HFF-Myc (cell line): ENCODE results near the gene ZNF200.
"Not testable (repeated sequence)": the region's sequence is repeated elsewhere in the genome, so short reads cannot be mapped to it uniquely, and the experiment has no call there.

Experiments
- DNase-seq: peaks from one replicate; pipeline ENCODE4 v3.0.0-alpha.2; 2011; ENCODE audit warnings: low read depth; ENCODE audit errors: extremely low read depth
- H3K4me3 ChIP-seq: replicated peaks from 2 replicates; pipeline ENCODE4 v1.5.1; 2011; ENCODE audit warnings: low read depth, mild to moderate bottlenecking, control low read depth, low read length
- TF ChIP-seq, protein P1 (sequence below): IDR thresholded peaks from 2 replicates; pipeline ENCODE4 v1.5.1; 2012; ENCODE audit warnings: mild to moderate bottlenecking, low read depth, low read length, control low read depth; ENCODE audit errors: missing control alignments

Gene ZNF200

DNA sequence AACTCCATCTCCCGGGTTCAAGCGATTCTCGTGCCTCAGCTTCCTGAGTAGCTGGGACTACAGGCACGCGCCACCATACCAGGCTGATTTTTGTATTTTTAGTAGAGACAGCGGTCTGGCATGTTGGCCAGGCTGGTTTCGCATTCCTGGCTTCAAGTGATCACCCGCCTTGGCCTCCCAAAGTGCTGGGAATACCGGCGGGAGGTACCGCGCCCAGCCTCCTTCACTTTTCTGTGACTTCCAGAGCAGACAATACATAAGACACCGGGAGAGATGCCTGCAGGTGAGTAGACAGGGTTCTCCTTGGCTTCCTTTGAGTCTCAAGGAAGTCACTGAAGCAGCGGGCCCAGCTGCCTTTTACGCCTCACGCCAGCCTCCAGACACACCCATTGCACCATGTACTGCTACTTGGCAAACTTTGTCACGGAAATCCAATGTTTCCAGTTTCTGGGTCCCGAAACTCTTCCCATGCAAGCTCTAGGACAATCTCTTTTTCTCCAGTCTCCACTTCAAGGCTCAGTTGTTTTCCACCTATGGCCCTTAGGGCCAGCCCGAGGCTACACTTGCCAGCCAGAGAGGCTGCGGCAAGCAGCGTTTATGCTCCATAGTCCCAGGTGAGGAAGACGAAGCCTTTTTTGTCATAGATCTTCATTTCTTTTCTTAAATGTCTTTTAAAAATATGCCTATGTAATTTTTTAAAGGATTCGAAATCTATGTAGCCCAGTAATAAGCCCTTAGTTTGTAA, 47.8 kb downstream of the ZNF200 start:
- H3K4me3 ChIP-seq: no peak overlapping the region
- TF ChIP-seq, protein P1, sequence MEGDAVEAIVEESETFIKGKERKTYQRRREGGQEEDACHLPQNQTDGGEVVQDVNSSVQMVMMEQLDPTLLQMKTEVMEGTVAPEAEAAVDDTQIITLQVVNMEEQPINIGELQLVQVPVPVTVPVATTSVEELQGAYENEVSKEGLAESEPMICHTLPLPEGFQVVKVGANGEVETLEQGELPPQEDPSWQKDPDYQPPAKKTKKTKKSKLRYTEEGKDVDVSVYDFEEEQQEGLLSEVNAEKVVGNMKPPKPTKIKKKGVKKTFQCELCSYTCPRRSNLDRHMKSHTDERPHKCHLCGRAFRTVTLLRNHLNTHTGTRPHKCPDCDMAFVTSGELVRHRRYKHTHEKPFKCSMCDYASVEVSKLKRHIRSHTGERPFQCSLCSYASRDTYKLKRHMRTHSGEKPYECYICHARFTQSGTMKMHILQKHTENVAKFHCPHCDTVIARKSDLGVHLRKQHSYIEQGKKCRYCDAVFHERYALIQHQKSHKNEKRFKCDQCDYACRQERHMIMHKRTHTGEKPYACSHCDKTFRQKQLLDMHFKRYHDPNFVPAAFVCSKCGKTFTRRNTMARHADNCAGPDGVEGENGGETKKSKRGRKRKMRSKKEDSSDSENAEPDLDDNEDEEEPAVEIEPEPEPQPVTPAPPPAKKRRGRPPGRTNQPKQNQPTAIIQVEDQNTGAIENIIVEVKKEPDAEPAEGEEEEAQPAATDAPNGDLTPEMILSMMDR: no peak
- DNase-seq: no peak

DNA sequence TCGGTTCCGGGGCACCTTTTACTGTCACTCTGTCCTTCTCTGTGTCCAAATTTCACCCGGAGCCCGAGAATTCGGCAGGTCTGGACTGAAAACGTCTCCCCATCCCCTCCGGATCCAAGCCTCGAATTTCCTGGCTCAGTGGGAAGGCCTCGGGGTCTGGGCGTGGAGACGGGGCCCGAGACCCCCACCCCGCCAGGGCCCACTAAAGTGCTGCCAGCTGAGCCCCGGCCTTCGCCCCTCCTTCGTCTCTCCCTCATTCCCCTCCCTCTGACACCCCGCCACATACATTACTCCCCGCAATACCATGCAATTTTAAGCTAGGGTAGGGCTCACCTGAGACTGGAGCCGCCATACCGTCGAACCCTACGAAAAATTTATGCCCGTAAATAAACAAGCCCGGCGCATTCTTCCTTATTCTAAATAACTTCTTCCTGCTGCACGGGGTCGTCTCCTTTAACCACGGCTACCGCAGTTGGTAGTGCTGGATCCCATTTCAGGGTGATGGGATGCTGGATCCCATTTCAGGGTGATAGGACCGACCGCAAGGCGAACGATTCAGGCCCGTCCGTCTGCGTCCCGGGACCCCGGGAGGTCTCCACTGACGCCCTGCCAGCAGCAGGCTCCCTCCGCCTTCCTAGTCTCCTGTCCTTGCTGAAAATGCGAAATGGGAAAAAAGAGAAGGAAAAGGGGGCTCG, 51.4 kb downstream of the ZNF200 start:
- TF ChIP-seq, protein P1: no peak
- DNase-seq: no peak
- peak overlapping the region; percentile 67 for H3K4me3 ChIP-seq

DNA sequence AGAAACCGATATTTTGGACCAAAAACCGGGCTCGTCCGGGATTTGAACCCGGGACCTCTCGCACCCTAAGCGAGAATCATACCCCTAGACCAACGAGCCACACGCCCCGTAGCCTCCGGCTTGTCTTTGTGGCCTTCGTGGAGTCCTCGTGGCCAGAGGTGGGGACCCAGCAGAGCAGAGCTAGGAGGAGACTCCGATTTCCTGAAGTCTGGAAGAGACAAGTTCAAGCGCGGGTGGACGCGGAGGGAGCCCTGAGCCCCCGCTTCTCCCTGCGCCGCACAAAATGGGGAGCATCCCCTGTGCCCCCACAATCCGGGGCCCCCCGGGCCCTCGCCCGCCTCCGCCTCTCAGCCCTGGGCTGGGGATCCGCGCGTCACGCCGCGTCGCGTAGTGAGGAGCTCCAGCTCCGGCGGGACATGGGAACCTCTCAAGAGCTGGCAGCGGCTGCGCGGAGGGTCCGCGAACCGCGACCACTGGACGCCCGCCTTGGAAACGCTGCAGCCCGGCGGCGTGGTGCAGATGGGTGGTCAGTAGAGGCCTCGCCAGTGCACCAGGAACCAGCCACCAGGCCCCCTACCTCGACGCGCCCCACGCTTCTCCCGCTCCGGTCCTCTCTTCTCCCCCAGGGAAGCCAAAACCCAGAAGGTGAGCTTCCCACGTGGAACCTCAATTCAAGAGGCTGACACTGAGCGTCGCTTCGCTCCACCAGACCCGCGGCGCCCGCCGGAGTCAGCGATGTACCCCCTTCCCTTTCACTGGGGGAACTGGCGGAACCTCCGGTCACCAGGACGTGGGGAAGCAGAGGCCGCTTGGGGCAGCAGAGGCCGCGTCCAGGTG, 52.1 kb downstream of the ZNF200 start:
- TF ChIP-seq, protein P1: peak; percentile 41
- DNase-seq: no peak
- peak overlapping the region; percentile 67 for H3K4me3 ChIP-seq

DNA sequence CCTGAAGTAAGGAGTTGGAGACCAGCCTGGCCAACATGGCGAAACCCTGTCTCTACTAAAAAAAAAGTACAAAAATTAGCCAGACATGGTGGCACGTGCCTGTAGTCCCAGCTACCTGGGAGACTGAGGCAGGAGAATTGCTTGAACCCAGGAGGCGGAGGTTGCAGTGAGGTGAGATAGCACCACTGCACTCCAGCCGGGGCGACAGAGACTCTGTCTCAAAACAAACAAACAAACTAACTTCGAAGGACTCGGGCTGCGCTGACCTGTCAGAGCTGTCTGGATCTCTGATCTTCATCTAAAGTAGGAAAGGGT, 52.7 kb downstream of the ZNF200 start:
- DNase-seq, H3K4me3 ChIP-seq: not testable (repeated sequence)

DNA sequence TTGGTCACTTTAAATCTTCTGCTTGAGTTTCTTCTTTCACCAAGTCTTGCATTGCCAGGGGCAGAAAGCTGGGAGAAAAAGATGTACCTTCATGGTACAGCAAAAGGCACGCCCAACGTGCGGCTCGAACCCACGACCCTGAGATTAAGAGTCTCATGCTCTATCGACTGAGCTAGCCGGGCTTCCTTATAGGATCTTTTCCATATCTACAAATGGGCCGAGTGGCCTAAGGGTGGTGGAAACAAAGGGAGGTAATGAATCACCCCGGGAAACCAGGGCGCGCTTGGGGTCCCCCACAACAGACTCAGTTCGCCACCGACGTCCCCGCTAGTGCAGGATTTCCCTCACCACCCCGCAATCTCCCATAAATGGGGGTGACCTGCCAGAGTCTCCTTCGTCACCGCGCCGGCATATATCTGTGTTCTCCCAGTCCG, 54.5 kb downstream of the ZNF200 start:
- TF ChIP-seq, protein P1: no peak
- H3K4me3 ChIP-seq: no peak overlapping the region
- DNase-seq: no peak

DNA sequence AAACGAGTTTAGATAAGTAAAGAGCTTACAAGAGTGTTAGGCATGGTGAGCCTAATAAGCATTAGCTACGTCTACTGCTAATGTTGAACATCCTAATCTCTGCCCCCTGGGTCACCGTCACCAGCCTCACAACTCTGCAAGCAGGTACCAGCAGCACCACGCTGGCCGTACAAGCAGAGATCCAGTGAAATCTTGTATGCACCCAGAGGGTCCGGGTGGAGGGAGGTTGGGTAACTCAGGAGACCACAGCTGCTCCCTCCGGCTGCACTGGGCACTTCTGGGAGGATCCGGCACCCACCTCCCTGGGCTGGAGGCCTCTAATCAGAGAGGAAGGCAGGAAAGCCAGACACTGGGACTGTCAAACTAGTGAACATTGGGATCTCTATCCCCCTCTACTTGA, 55.3 kb downstream of the ZNF200 start:
- TF ChIP-seq, protein P1: no peak
- DNase-seq: no peak
- H3K4me3 ChIP-seq: no peak overlapping the region
